Measurements from ENCODE around the gene SPRING1. TPM values are rescaled to one million over a fixed set of nuclear protein-coding genes. Genes with fewer than 3 reads are reported as not detected.

The SPRING1 gene
- total and polyA plus RNA-seq, 5 donors from 2014 or later = 18.2 to 28.5 (median 22.8) TPM

Other genes with a start within 250 kb of the SPRING1 start
- gene MAP1LC3B2, start 178.7 kb downstream of the SPRING1 start, total RNA-seq = 2.2 TPM
- gene MAP1LC3B2, start 178.7 kb downstream of the SPRING1 start, polyA plus RNA-seq = 10 to 100 TPM in 2 of 4 donors, 1 to 10 TPM in 2; 6.7 to 14.2 (median 10.2) TPM
- gene RNFT2, start 246 bp upstream of the SPRING1 start, total RNA-seq = 9.7 TPM
- gene RNFT2, start 246 bp upstream of the SPRING1 start, polyA plus RNA-seq = 1 to 10 TPM in 3 of 4 donors, under 1 TPM in 1; 0.69 to 6.6 (median 1.9) TPM
- 0.25 TPM for gene HRK, start 143.4 kb upstream of the SPRING1 start, total RNA-seq
- not detected for gene HRK, start 143.4 kb upstream of the SPRING1 start, polyA plus RNA-seq
- 10.4 TPM for gene FBXW8, start 172.9 kb upstream of the SPRING1 start, total RNA-seq
- 1 to 10 TPM; 3.6 to 6.9 (median 5.5) TPM for gene FBXW8, start 172.9 kb upstream of the SPRING1 start, polyA plus RNA-seq